ENCODE measurements around the gene FNDC5.
"Not testable (repeated sequence)": the region's sequence is repeated elsewhere in the genome, so short reads cannot be mapped to it uniquely, and the experiment has no call there.

FNDC5 gene

DNA sequence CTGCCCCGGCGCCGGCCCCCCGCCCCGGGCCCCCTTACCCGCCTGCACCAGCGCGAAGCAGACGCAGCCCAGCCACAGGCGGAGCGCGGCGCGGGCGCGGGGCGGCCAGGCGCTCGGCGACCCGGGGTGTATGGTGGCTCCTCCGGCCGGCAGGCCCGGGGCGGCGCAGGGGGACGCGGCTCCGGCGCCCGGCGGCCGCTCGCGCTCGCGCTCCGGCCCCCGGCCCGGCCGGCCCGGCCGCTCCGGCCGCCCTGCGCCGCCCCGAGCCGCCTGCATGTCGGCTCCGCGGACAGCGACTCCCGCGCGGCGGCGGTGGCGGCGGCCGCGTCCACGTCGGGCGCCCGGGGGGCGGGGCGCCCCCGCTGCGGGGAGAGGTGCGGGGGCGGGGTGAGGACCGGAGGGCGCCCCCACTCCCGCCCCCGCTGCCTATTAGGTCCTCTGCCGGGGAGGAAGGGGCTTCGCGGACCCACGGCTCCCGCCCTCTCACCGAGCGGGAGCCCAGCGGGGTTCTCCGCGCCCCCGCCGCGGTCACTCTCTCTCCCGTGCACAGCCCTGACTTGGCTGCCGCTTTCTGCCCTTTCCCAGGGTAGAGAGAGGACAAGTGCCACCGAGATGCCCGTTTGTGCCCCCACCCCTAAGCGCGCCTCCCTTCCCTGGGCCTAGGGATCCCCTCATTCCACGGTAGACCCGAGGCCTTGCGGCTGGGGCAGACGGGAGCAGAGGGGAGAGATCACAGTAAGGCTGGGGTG, at the start of gene FNDC5:
Gene FNDC5, minus strand, starts transcription at position 298 of the 749 bp plus-strand sequence.
- DNase-seq (ENCODE audit: low read depth in 2 of 2), result no peak

- no peak for DNase-seq (ENCODE audit: low read depth in 2 of 2)
Measured at GRCh38 chr1:32919811-32920733, 49.4 kb upstream of the FNDC5 start.

GRCh38 chr1:32918179-32918578, 47.5 kb upstream of the FNDC5 start:
- DNase-seq (ENCODE audit: low read depth in 2 of 2), result no peak

DNA sequence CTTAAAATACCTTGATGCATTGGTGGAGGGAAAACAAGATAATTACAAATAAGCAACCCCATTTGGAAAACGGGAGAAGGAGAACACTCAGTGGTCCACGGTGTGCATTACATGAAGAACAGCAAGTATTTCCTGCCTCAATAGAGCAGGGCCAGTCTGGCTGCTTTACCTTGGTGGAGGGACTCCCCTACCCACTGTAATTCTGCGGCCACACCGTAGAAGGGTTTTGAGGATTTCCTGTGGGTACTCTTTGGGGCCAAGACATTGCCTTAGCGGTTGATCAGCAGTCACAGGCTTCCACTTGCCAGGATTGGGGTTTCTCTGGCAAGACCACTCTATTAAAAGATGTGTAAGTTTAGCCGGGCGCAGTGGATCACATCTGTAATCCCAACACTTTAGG, 46.8 kb upstream of the FNDC5 start:
- no peak for DNase-seq (ENCODE audit: low read depth in 2 of 2)

DNA sequence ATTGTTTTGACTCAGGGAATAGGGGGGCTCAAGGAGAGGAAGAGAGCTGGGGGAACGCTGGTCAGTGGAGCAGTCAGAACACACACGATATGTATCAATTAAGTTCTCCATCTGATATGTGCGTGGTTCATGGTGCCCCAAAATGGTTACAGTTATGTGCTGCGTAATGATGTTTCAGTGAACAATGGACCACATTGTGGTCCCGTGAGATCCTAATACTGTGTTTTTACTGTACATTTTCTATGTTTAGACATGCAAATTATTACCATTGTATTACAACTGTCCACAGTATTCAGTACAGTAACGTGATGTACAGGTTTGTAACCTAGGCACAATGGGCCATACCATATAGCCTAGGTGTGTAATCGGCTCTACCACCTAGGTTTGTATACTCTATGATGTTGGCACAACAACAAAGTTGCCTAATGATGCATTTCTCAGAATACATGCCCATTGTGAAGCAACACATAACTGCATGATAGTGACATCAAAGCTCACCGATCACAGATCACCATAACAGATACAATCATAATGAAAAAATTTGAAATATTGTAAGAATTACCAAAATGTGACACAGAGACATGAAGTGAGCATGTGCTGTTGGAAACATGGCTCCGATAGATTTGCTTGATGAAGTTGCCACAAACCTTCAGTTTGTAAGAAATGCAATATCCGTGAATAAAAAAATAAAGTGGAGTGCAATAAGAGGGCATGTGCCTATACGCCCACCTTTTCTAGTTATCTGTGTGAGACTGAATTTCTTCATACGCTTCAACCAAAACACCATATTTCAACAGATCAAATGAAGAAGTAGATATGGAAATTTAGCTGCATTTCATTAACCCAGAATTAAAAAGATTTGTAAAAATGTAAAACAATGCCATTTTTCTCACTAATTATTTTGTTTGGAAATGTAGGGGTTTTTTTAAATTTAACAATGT, 45.3 kb upstream of the FNDC5 start:
- no peak for DNase-seq (ENCODE audit: low read depth in 2 of 2)

DNA sequence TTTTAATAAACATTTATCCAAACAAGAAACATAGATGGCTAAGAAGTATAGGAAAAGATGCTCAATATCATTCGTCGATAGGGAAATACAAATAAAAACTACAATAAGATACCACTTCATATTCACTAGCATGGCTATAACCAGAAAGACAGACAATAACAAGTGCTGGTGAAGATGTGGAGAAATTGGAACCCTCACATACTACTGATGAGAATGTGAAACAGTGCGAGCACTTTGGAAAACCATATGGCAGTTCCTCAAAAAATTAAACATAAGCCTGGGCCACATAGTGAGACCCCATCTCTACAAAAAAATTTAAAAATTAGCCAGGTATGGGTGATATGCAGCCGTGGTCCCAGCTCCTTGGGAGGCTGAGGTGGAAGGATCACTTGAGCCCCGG, 39.6 kb upstream of the FNDC5 start:
- no peak for DNase-seq (ENCODE audit: low read depth in 2 of 2)

GRCh38 chr1:32907435-32907834, 36.7 kb upstream of the FNDC5 start:
- no peak for DNase-seq (ENCODE audit: low read depth in 2 of 2)

GRCh38 chr1:32906654-32907053, 35.9 kb upstream of the FNDC5 start:
- no peak for DNase-seq (ENCODE audit: low read depth in 2 of 2)

DNA sequence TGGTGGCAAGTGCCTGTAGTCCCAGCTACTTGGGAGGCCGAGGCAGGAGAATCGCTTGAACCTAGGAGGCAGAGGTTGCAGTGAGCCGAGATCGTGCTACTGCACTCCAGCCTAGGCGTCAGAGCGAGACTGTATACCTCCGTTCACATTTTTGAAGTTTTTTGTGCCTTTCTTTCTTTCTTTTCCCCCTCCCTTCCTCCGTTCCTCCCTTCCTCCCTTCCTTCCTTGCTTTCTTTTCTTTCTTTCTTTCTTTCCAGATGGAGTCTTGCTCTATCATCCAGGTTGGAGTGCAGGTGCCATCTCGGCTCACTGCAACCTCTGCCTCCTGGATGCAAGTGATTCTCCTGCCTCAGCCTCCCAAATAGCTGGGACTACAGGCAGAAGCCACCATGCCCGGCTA, 34.9 kb upstream of the FNDC5 start:
- DNase-seq (ENCODE audit: low read depth in 2 of 2), result not testable (repeated sequence)

- no peak for DNase-seq (ENCODE audit: low read depth in 2 of 2)
Measured at GRCh38 chr1:32904797-32905196, 34.1 kb upstream of the FNDC5 start.

DNA sequence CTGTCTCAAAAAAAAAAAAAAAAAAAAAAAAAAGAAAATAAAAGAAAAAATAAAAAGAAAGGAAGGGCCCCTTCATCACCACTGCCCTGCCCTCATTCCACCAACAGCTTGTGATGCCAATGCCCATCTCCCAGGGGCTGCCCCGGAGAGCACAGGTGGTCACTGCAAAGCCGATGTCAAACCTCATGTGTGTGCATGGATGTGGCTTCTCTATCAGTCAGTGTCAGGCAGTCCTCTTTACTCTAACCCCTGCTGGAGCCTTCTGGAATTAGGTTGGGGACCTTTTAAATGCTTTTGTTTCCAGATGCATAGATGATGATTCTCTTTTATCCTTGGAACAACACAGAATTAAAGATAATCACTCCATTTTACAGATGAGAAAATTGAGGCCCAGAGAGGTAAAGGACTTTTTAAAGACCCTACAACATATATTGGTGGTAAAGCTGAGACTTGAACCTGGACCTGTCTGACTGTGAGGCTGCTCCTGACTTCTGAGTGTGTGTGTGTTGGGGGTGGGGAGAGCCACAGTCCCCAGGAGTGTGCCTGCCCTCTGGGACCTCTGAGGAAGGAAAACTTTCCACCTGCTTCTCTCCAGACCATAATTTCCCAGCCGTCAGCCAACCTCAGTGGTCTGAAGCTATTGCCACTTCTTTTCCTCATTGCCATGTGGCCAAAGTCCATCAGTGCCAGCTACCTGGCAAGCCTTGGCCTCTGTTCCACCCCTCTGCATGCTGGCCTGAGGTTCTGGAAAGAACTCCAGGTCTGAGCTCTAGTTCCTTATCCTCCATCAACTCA, 33.5 kb upstream of the FNDC5 start:
- no peak for DNase-seq (ENCODE audit: low read depth in 2 of 2)

- no peak for DNase-seq (ENCODE audit: low read depth in 2 of 2)
Measured at GRCh38 chr1:32902535-32902920, 31.8 kb upstream of the FNDC5 start.

DNA sequence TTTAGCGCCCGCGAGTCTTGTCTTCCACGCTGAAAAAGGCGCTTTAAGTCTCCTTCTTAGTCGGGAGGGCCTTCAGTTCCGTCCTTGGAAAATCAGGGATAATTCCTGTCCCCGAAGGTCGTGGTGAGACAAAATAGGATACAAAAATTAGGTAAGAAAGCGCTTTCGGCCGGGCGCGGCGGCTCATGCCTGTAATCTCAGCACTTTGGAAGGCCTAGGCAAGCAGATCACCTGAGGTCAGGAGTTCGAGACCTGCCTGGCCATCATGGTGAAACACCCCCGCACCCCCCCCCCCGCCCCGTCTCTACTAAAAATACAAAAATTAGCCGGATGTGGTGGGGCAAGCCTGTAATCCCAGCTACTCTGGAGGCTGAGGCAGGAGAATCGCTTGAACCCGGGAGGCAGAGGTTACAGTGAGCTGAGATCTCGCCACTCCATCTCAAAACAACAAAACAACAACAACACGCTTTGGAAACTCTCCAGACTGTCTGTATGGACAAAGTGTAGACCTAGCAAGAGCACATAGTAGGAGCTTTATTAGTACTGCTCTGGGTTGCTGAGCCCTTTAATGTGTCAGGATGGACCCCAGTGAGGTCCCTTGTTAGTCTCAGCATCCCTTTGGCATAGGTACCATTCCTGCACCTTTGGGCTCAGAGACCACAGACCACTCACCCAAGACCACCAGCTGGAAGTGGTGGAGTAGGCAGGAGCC, 31.3 kb upstream of the FNDC5 start:
- no peak for DNase-seq (ENCODE audit: low read depth in 2 of 2)

- DNase-seq (ENCODE audit: low read depth in 2 of 2), result no peak
Measured at GRCh38 chr1:32900956-32901822, 30.5 kb upstream of the FNDC5 start, which contains the start of gene TMEM54. Gene TMEM54 (minus strand): TSS chr1:32901389. CDS start chr1:32901238, 151 bp downstream.

DNA sequence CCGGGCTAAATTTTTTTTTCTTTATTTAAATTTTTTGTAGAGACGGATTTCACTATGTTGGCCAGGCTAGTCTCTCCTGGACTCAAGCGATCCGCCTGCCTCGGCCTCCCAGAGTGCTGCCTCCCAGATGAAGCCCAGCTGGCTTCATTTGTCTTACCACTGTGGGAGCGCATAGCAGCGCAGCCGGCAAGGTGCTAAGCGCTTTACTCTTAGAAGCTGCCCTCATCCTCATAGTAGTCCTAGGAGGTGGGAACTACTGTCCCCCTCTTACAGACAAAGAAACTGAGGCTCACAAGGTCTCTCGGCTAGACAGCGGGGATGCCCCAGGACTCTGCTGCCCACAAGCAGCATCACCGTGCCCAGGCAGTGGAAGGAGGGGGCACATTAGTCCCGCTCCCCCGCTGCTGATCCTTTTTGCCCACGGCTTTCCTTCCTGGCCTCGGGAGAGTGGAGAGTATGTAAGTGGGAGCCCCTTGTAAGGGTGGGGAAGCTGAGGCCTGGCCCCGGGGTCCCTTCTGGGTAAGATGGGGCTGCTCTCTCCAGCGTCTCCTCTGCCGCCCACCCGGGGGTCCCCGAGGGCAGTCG, 29.8 kb upstream of the FNDC5 start:
- no peak for DNase-seq (ENCODE audit: low read depth in 2 of 2)

DNA sequence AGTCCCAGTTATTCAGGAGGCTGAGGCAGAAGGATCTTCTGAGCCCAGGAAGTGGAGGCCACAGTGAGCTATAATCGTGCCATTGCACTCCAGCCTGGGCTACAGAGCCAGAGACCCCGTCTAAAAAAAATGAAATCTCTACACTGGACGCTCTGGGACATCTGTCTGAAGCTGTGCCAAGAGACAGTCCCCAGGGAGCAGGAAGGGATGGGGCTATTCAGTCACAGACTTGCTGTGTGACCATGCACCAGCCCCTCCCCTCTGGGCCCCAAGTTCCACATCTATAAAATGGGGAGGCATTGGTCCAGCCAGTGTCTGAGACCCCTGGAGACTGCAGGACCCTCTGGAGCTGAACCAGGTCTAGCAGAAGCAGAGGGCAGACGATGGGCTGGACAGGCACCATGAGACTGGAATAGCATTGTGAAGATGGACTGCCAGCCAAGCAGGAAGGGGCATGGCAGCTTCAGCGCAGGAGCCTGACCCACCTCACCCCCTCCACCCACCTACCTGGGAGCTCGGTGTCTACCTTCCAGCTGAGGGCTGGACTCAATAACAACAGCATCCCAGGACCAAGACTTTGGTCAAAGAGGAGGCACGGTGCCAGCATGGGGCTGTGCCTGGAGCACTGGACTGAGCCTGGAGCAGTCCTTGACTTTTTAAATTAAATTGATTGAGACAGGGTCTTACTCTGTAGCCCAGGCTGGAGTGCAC, 29.0 kb upstream of the FNDC5 start:
- DNase-seq (ENCODE audit: low read depth in 2 of 2), result no peak

GRCh38 chr1:32898958-32899357, 28.2 kb upstream of the FNDC5 start:
- no peak for DNase-seq (ENCODE audit: low read depth in 2 of 2)

- no peak for DNase-seq (ENCODE audit: low read depth in 2 of 2)
Measured at GRCh38 chr1:32898056-32898455, 27.3 kb upstream of the FNDC5 start.

All from stimulated activated CD8-positive, alpha-beta memory T cell treated with anti-CD3 and anti-CD28 coated beads, Interleukin-2, amount 100 ng/mL, for 1 hour (primary cell).